GM18499 (cell line): ENCODE results near the gene GPAT2.
"Not testable (repeated sequence)": the region's sequence is repeated elsewhere in the genome, so short reads cannot be mapped to it uniquely, and the experiment has no call there.

ENCODE experiments used
- ATAC-seq: cut with Tn5 transposase; IDR thresholded peaks from one replicate; pipeline ENCODE4 v1.9.1; 2021; ENCODE audit warnings: moderate number of reproducible peaks; ENCODE audit not compliant: insufficient read depth, unreplicated experiment

GPAT2 gene

GRCh38 chr2:96025194-96025492 lies 9.6 kb downstream of the GPAT2 start:
- no peak for ATAC-seq

GRCh38 chr2:96024336-96025193 lies 10.2 kb downstream of the GPAT2 start:
- ATAC-seq, result no peak

GRCh38 chr2:96023701-96024100 lies 11.0 kb downstream of the GPAT2 start:
- ATAC-seq, result not testable (repeated sequence)

GRCh38 chr2:96022701-96023447 lies 11.8 kb downstream of the GPAT2 start:
- ATAC-seq, result not testable (repeated sequence)

GRCh38 chr2:96022126-96022525 lies 12.6 kb downstream of the GPAT2 start:
- ATAC-seq, result not testable (repeated sequence)

GRCh38 chr2:96021142-96021541 lies 13.6 kb downstream of the GPAT2 start:
- not testable (repeated sequence) for ATAC-seq

- ATAC-seq, result not testable (repeated sequence)
Measured at GRCh38 chr2:96019909-96020590, 14.7 kb downstream of the GPAT2 start.

- not testable (repeated sequence) for ATAC-seq
Measured at GRCh38 chr2:96016321-96016720, 18.4 kb downstream of the GPAT2 start.

- not testable (repeated sequence) for ATAC-seq
Measured at GRCh38 chr2:96012792-96013264, 21.9 kb downstream of the GPAT2 start.

GRCh38 chr2:96012086-96012791 lies 22.5 kb downstream of the GPAT2 start:
- ATAC-seq, result not testable (repeated sequence)

- not testable (repeated sequence) for ATAC-seq
Measured at GRCh38 chr2:96011129-96011455, 23.6 kb downstream of the GPAT2 start.

- peak; percentile 88 for ATAC-seq
Measured at GRCh38 chr2:96010320-96011128, 24.2 kb downstream of the GPAT2 start.

GRCh38 chr2:96009833-96010232 lies 24.9 kb downstream of the GPAT2 start:
- ATAC-seq, result not testable (repeated sequence)

- not testable (repeated sequence) for ATAC-seq
Measured at GRCh38 chr2:96008051-96008450, 26.7 kb downstream of the GPAT2 start.

GRCh38 chr2:96006248-96006647 lies 28.5 kb downstream of the GPAT2 start:
- ATAC-seq, result not testable (repeated sequence)

GRCh38 chr2:95992520-95993272 lies 42.0 kb downstream of the GPAT2 start:
- not testable (repeated sequence) for ATAC-seq

- peak; percentile 24 for ATAC-seq
Measured at GRCh38 chr2:95992102-95992501, 42.6 kb downstream of the GPAT2 start.

- ATAC-seq, result peak; percentile 40
Measured at GRCh38 chr2:95991351-95992094, 43.2 kb downstream of the GPAT2 start, which contains the start of gene ANKRD36C. TSS of gene ANKRD36C (minus strand) at chr2:95991824. CDS start at chr2:95991708, 116 bp downstream.
